ENCODE measurements around the gene ELOVL6. TPM values are rescaled to one million over a fixed set of nuclear protein-coding genes. Genes with fewer than 3 reads are reported as not detected.
A peak's percentile ranks its signal among the peaks of the same experiment; 100 is the strongest.

The ELOVL6 gene
- total and polyA plus RNA-seq, 11 donors = 0.50 to 22.4 (median 2.9) TPM

DNA sequence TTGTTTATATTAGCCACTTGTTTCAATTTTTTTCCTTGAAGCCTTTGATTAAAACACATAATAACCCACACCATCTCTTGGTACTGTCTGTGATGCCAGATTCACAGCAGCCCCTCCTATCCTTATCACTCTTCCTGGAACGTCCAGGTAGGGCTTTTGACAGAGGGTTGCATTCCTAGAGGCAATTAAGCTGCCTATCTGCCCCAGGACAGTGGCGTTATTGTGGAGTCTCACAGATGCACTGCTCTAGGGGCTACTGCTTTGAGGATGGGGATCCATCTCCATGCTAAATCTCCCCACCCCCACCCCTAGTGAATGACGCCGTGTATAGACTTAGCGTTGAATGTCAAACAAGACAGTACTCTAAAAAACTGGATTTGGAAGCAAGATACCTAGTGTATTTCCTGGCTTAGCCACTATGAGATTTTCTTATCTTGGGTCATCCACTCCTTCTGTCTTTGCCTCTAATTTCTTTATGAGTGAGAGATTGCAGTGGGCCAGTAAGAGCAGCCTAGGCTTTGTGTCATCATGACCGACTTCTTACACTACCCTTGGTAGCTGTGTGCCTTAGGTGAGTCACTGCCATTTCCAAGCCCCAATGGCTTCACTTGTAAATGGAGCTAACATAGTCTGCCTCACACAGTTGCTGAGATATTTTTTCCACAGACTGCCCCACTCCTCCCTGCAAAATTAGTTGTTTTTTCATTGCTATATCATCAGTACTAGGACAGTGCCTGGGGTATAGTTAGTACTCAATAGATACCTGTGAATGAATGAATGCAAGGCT is 194.8 kb downstream of the ELOVL6 start:
- WGBS, 4 donors = 63 to 72% (median 66%) methylated on average over 6 of the region's 6 CpGs
- Histone ChIP-seq H3K4me3 (no peak overlapping the region), H3K4me1 (peaks cover 0 to 4% (median 0%) of the 10 kb centered on the region in 12 donors), H3K27me3 (peaks cover 0 to 5% (median 0%) of the 10 kb centered on the region in 9 donors), H3K9me3 (no peaks in the 10 kb centered on the region), H3K36me3 (no peaks in the 10 kb centered on the region), H3K27ac (no peak overlapping the region)
- no peak for DNase-seq
- TF ChIP-seq, protein P1, sequence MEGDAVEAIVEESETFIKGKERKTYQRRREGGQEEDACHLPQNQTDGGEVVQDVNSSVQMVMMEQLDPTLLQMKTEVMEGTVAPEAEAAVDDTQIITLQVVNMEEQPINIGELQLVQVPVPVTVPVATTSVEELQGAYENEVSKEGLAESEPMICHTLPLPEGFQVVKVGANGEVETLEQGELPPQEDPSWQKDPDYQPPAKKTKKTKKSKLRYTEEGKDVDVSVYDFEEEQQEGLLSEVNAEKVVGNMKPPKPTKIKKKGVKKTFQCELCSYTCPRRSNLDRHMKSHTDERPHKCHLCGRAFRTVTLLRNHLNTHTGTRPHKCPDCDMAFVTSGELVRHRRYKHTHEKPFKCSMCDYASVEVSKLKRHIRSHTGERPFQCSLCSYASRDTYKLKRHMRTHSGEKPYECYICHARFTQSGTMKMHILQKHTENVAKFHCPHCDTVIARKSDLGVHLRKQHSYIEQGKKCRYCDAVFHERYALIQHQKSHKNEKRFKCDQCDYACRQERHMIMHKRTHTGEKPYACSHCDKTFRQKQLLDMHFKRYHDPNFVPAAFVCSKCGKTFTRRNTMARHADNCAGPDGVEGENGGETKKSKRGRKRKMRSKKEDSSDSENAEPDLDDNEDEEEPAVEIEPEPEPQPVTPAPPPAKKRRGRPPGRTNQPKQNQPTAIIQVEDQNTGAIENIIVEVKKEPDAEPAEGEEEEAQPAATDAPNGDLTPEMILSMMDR (IDR thresholded peaks at IDR 0.05) = no peak
- TF ChIP-seq POLR2A (IDR thresholded peaks at IDR 0.05) = no peak
- ATAC-seq = no peak
- intact Hi-C loops (cut with DNase I) = loop anchor here in 5 of 10 donors (2.0 to 10.0 kb wide), 3 partner anchors 194 to 507 kb away; partner anchors contain the start of gene ELOVL6 (in 1 of the 5)

DNA sequence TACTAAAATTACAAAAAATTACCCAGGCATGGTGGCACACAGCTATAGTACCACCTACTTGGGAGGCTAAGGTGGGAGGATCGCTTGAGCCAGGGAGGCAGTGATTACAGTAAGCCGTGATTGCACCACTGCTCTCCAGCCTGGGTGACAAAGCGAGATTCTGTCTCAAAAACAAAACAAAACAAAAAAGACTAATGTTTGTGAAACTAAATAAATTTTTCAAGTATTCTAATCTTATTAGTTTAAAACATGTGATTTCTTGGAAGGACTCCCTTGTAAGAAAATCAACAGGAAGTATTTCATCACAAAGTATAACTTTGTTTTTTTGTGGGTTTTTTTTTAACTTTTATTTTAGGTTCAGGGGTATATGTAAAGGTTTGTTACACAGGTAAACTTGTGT is 196.1 kb downstream of the ELOVL6 start:
- H3K9me3 ChIP-seq = no peaks in the 10 kb centered on the region
- WGBS, 4 donors = 72 to 89% (median 80%) methylated on average over 3 of the region's 3 CpGs
- H3K36me3 ChIP-seq = no peaks in the 10 kb centered on the region
- no peak overlapping the region for H3K27ac ChIP-seq
- H3K4me3 ChIP-seq = no peak overlapping the region
- DNase-seq (no peak), ATAC-seq (no peak)
- intact Hi-C loops (cut with DNase I) = loop anchor here in 3 of 10 donors (5.0 to 10.0 kb wide), 2 partner anchors 195 to 312 kb away; partner anchors contain the start of gene ELOVL6 (in 1 of the 3)
- peaks cover 0 to 5% (median 0%) of the 10 kb centered on the region in 9 donors for H3K27me3 ChIP-seq
- no peaks in the 10 kb centered on the region for H3K4me1 ChIP-seq
- TF ChIP-seq POLR2A (IDR thresholded peaks at IDR 0.05) = no peak
- TF ChIP-seq, protein P1 (IDR thresholded peaks at IDR 0.05) = no peak

DNA sequence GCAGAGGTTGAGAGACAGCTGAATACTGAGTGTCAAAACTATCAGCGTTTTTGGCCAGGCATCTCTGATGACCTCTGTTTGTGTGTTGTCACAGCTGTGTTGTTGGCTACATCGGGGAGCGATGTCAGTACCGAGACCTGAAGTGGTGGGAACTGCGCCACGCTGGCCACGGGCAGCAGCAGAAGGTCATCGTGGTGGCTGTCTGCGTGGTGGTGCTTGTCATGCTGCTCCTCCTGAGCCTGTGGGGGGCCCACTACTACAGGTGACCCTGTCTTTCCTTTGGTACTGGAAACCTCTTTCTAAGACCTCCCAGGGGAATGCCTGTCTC is 198.9 kb downstream of the ELOVL6 start:
- DNase-seq (no peak), ATAC-seq (peak in 1 of 4 donors; percentile 27)
- Histone ChIP-seq H3K4me1 (peaks cover 0 to 3% (median 0%) of the 10 kb centered on the region in 12 donors), H3K36me3 (no peaks in the 10 kb centered on the region), H3K27me3 (peaks cover 0 to 10% (median 0%) of the 10 kb centered on the region in 9 donors), H3K9me3 (no peaks in the 10 kb centered on the region), H3K27ac (no peak overlapping the region), H3K4me3 (no peak overlapping the region)
- intact Hi-C loops (cut with DNase I) = loop anchor here in 7 of 10 donors (2.0 to 10.0 kb wide), 6 partner anchors 313 to 1635 kb away; no protein-coding TSS in a partner anchor
- TF ChIP-seq POLR2A (IDR thresholded peaks at IDR 0.05) = no peak
- TF ChIP-seq, protein P1 (IDR thresholded peaks at IDR 0.05) = no peak
- 69 to 87% (median 76%) methylated on average over 9 of the region's 9 CpGs for WGBS, 4 donors

DNA sequence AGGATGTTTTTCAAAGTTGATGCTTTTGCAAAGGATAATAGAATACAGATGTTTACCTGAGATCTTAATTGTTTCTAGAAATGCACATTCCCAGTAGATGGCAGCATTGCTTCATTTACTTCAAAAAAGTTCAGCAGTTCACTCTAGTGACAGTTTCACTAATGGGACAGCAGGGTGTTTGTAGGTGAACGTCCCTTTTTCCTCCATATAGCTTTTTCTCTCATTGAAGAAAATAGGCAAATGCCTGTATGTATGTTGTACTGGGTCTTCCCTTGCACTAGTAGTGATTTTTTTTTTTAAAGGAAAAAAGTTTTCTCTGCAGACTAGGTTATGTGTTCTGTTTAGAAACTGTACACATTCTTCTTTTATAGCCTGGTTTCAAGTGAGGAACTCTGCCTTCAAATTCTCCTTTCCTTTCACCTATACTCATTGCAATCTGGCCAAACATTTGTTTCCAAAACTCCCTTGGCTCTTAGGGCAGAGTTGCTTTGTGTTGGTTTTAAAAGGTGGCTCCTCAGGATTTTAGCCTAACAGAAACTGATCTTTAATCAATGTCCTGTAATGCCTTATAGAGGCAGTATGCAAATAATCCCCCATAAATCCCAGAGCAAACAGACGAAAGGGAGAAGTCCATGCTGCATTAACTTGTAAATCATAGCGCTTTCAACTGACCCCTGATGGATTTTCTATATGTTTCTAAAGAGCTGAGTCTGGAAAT is 199.4 kb downstream of the ELOVL6 start:
- Histone ChIP-seq H3K4me3 (no peak overlapping the region), H3K4me1 (peaks cover 0 to 8% (median 0%) of the 10 kb centered on the region in 12 donors), H3K27me3 (peaks cover 0 to 10% (median 0%) of the 10 kb centered on the region in 9 donors), H3K27ac (no peak overlapping the region), H3K36me3 (no peaks in the 10 kb centered on the region), H3K9me3 (no peaks in the 10 kb centered on the region)
- peak in 3 of 4 donors; percentile 32 to 62 (median 36) for ATAC-seq
- 42 to 52% (median 48%) methylated on average over 3 of the region's 3 CpGs for WGBS, 4 donors
- DNase-seq = peak in 1 of 5 donors; percentile 18
- TF ChIP-seq, protein P1 (IDR thresholded peaks at IDR 0.05) = peak; percentile 50 to 73 (median 64)
- no peak for TF ChIP-seq POLR2A (IDR thresholded peaks at IDR 0.05)
- intact Hi-C loops (cut with DNase I) = loop anchor here in 7 of 10 donors (2.0 to 10.0 kb wide), 6 partner anchors 313 to 1636 kb away; no protein-coding TSS in a partner anchor
